B cell (primary cell): ENCODE data around the gene NGEF. TPM values are rescaled to one million over a fixed set of nuclear protein-coding genes. Genes with fewer than 3 reads are reported as not detected.

Source experiments
- ATAC-seq: fragments of 200-7000 bp; cut with Tn5 transposase; one replicate; pipeline ENCODE4 v1.10.0; 2021; ENCODE audit warnings: low read depth, mild to moderate bottlenecking, moderate number of reproducible peaks, moderate library complexity
- CTCF ChIA-PET: fragments of 350-600 bp; sonication (Branson Sonifier 250); formaldehyde crosslinking; loops from one replicate; lab custom pipeline; 2021; ENCODE audit warnings: antibody characterized with exemption, inconsistent platforms; lab: Charles Lee
- POLR2A ChIA-PET: fragments of 350-600 bp; sonication (Branson Sonifier 250); formaldehyde crosslinking; loops from one replicate; lab custom pipeline; 2021; ENCODE audit warnings: antibody characterized with exemption; lab: Charles Lee
- DNase-seq: peaks from one replicate; pipeline ENCODE4 v3.0.0; 2013
- H2AFZ ChIP-seq: 2 replicates; pipeline ENCODE4 v1.6.1; 2012; ENCODE audit warnings: mild to moderate bottlenecking, low read depth, low read length; ENCODE audit not compliant: insufficient read depth, poor library complexity, severe bottlenecking
- H3K27ac ChIP-seq, 2 donors: 1 replicate in 1 of 2; 2 replicates in 1 of 2; pipeline ENCODE4 v1.5.1; 2012 to 2013; ENCODE audit warnings: low read length in 2 of 2, mild to moderate bottlenecking in 2 of 2, moderate library complexity in 1 of 2
- H3K27me3 ChIP-seq, 4 experiments: fragments of 200-600 bp in 1 of 4; sonication (generic) in 1 of 4; replicated peaks in 1 of 4; 1 replicate in 2 of 4; 2 replicates in 2 of 4; pipeline versions ENCODE4 v1.6.1 to v1.7.0; 2013 to 2016; ENCODE audit warnings: low read length in 3 of 4, mild to moderate bottlenecking in 2 of 4, mixed read lengths in 1 of 4, moderate library complexity in 1 of 4; ENCODE audit not compliant: insufficient read depth in 4 of 4, control insufficient read depth in 3 of 4; ENCODE audit errors: control extremely low read depth in 1 of 4
- H3K36me3 ChIP-seq, 2 experiments: replicated peaks in 1 of 2; 1 replicate in 1 of 2; 2 replicates in 1 of 2; pipeline versions ENCODE4 v1.6.1 to v1.7.1; 2013; ENCODE audit warnings: low read length in 1 of 2; ENCODE audit not compliant: insufficient read depth in 2 of 2, control insufficient read depth in 1 of 2; ENCODE audit errors: control extremely low read depth in 1 of 2, extremely low read depth in 1 of 2
- H3K4me1 ChIP-seq, 2 donors: fragments of 200-600 bp in 1 of 2; sonication (generic) in 1 of 2; 1 replicate in 1 of 2; 2 replicates in 1 of 2; pipeline versions ENCODE4 v1.5.1 to v1.6.1; 2013 to 2017; ENCODE audit warnings: low read length in 2 of 2; ENCODE audit not compliant: control insufficient read depth in 2 of 2, insufficient read depth in 2 of 2
- H3K4me2 ChIP-seq: replicated peaks from 2 replicates; pipeline ENCODE3; 2012; ENCODE audit warnings: mild to moderate bottlenecking, low read depth, low read length; ENCODE audit not compliant: poor library complexity, severe bottlenecking
- H3K4me3 ChIP-seq, 5 experiments: fragments of 200-600 bp in 1 of 5; sonication (generic) in 1 of 5; 1 replicate in 3 of 5; 2 replicates in 2 of 5; pipeline versions ENCODE4 v1.5.1 to v1.7.0; 2011 to 2016; ENCODE audit warnings: low read length in 4 of 5, mild to moderate bottlenecking in 4 of 5, low read depth in 2 of 5, control low read depth in 1 of 5, moderate library complexity in 1 of 5; ENCODE audit not compliant: insufficient read depth in 1 of 5; ENCODE audit errors: control extremely low read depth in 1 of 5, extremely low read depth in 1 of 5
- H3K79me2 ChIP-seq: fragments of 200-600 bp; sonication (generic); one replicate; pipeline ENCODE4 v1.6.0; 2016; ENCODE audit warnings: low read length; ENCODE audit not compliant: control insufficient read depth, insufficient read depth
- H3K9ac ChIP-seq: fragments of 200-600 bp; sonication (generic); 2 replicates; pipeline ENCODE4 v1.6.1; 2017; ENCODE audit warnings: mild to moderate bottlenecking, low read length, moderate library complexity
- H3K9me3 ChIP-seq, 3 donors: one replicate each; pipeline versions ENCODE4 v1.6.1 to v1.7.1; 2013; ENCODE audit warnings: low read length in 2 of 3; ENCODE audit not compliant: control insufficient read depth in 2 of 3, insufficient read depth in 1 of 3; ENCODE audit errors: control extremely low read depth in 1 of 3
- H4K20me1 ChIP-seq: 2 replicates; pipeline ENCODE4 v1.6.0; 2012; ENCODE audit warnings: mild to moderate bottlenecking, low read length; ENCODE audit not compliant: insufficient read depth, control insufficient read depth, poor library complexity, severe bottlenecking
- H3K27ac Mint-ChIP-seq: one replicate; pipeline ENCODE4 v1.8.0; 2021; ENCODE audit warnings: mixed read lengths
- H3K27me3 Mint-ChIP-seq: one replicate; pipeline ENCODE4 v1.8.0; 2021; ENCODE audit warnings: mixed read lengths
- H3K4me1 Mint-ChIP-seq: one replicate; pipeline ENCODE4 v1.8.0; 2021; ENCODE audit warnings: mixed read lengths
- H3K4me3 Mint-ChIP-seq: one replicate; pipeline ENCODE4 v1.8.0; 2021; ENCODE audit warnings: mixed read lengths
- H3K9me3 Mint-ChIP-seq: one replicate; pipeline ENCODE4 v1.8.0; 2022; ENCODE audit warnings: mixed read lengths; ENCODE audit not compliant: insufficient read depth
- EZH2 ChIP-seq: IDR thresholded peaks from 2 replicates; pipeline ENCODE4 v1.6.1; 2012; ENCODE audit warnings: borderline replicate concordance, low read depth, mild to moderate bottlenecking, moderate library complexity, low read length; ENCODE audit not compliant: insufficient read depth, poor library complexity, severe bottlenecking
- WGBS: methylation state at CpG from one replicate; pipeline ENCODE4 v1.1.5; 2013; ENCODE audit warnings: missing lambda C conversion rate; ENCODE audit not compliant: insufficient coverage; 5-methylcytosine and 5-hydroxymethylcytosine counted together
- intact Hi-C: fragments of 100-400 bp; cut with micrococcal nuclease; formaldehyde crosslinking; loops from one replicate; pipeline ENCODE4 v1.10.0; 2022
- polyA plus RNA-seq: library from polyadenylated mRNA; depleted of rRNA; stranded (reverse); fragments of >200 nt; gene quantifications from 2 replicates; pipeline ENCODE4 v1.2.3, GENCODE V29; 2012
- total RNA-seq, 2 donors: library from RNA; stranded (reverse); fragments of 120-200 nt in 1 of 2; gene quantifications; 1 replicate in 1 of 2; 2 replicates in 1 of 2; pipeline versions ENCODE4 v1.2.3 to v1.2.4, GENCODE V29; 2013 to 2022
- TF ChIP-seq, protein P1 (sequence below): fragments of 200-600 bp; IDR thresholded peaks from one replicate; pipeline ENCODE4 v1.8.0; 2022; ENCODE audit warnings: antibody characterized with exemption, mild to moderate bottlenecking

The NGEF gene
- total and polyA plus RNA-seq, 2 donors (not counting 1 experiment from before 2014, with no cell fraction given) = not detected

DNA sequence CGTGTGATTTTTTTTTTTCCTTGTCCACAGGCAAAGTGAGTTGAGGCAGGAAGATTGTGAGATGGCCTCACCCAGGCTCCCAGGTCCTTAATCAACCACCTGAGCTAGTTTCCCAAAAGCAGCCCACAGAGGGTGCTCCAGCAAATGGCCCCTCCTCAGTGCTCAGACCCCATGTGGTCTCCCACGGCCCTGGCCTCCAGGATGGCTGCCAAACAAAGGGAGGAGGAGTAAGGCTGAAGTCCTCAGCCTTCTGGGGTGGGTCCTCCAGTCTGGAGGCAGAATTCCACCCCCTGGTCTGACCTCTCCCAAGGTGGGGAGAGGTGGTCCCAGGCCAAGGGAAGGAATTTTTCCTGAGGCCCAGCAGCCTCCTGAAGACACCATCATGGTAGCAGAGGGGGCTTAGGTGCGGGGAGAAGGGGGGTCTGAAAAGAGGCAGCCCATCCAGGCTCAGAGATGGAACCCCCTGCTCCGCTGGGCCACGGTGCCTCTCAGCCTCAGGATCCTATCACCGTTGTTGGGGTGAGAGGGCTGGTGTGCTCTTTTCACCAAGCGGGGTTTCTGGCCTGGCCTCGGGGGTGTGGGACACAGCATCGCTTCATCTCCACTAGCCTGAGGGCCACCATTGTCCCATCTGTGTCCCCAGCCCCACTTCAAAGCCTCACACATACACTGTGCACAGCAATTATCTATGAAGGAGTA lies 2.3 kb downstream of the NGEF start:
- ChIA-PET POLR2A (no interaction called here), CTCF (interaction anchor here (0.6 to 1.5 kb wide), 2 partner anchors 9 to 18 kb away, joined by 3 to 5 read pairs; no protein-coding TSS in a partner anchor)
- no peaks in the 10 kb centered on the region for H4K20me1 ChIP-seq
- no peak overlapping the region for H2AFZ ChIP-seq
- DNase-seq (no peak), ATAC-seq (no peak)
- H3K9ac ChIP-seq = no peak overlapping the region
- no peak overlapping the region for H3K27ac Mint-ChIP-seq
- H3K4me1 ChIP-seq = peaks cover 7 to 11% of the 10 kb centered on the region in 2 donors
- no peak overlapping the region for H3K4me3 ChIP-seq
- H3K27me3 ChIP-seq = no peaks in the 10 kb centered on the region
- H3K9me3 ChIP-seq = no peaks in the 10 kb centered on the region
- H3K4me1 Mint-ChIP-seq = peaks cover 10% of the 10 kb centered on the region
- no peak overlapping the region for H3K4me3 Mint-ChIP-seq
- intact Hi-C loops = no loop called here
- peaks cover 10% of the 10 kb centered on the region for H3K27me3 Mint-ChIP-seq
- H3K4me2 ChIP-seq = no peak overlapping the region
- no peaks in the 10 kb centered on the region for H3K79me2 ChIP-seq
- H3K36me3 ChIP-seq = no peaks in the 10 kb centered on the region
- no peak overlapping the region for H3K27ac ChIP-seq
- H3K9me3 Mint-ChIP-seq = no peaks in the 10 kb centered on the region
- WGBS = 100% methylated on average over 5 of the region's 9 CpGs
- TF ChIP-seq, protein P1, sequence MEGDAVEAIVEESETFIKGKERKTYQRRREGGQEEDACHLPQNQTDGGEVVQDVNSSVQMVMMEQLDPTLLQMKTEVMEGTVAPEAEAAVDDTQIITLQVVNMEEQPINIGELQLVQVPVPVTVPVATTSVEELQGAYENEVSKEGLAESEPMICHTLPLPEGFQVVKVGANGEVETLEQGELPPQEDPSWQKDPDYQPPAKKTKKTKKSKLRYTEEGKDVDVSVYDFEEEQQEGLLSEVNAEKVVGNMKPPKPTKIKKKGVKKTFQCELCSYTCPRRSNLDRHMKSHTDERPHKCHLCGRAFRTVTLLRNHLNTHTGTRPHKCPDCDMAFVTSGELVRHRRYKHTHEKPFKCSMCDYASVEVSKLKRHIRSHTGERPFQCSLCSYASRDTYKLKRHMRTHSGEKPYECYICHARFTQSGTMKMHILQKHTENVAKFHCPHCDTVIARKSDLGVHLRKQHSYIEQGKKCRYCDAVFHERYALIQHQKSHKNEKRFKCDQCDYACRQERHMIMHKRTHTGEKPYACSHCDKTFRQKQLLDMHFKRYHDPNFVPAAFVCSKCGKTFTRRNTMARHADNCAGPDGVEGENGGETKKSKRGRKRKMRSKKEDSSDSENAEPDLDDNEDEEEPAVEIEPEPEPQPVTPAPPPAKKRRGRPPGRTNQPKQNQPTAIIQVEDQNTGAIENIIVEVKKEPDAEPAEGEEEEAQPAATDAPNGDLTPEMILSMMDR = no peak
- no peak for TF ChIP-seq EZH2

DNA sequence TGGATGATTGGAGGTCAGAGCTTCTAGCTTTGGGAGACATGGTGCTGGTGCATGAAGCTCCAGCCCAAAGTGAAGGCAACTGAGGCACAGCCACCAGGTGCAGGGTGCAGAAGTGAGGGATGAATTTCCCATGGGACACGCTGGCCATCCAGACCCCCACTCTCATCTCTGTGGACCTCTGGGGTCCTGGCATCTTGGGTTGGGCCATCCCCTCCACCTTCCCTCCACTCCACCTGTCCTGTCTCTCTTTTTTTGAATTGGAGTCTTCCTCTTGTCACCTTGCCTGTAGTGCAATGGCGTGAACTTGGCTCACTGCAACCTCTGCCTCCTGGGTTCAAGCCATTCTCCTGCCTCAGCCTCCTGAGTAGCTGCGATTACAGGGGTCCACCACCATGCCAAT lies 3.4 kb downstream of the NGEF start:
- CTCF ChIA-PET = no interaction called here

More for the DNA sequence above, 3.4 kb downstream of the NGEF start:
- Histone ChIP-seq H3K27me3 (no peaks in the 10 kb centered on the region), H4K20me1 (no peaks in the 10 kb centered on the region), H3K9me3 (no peaks in the 10 kb centered on the region), H3K27ac (no peak overlapping the region), H3K9ac (no peak overlapping the region), H3K4me3 (no peak overlapping the region), H2AFZ (no peak overlapping the region), H3K79me2 (no peaks in the 10 kb centered on the region), H3K4me1 (peaks cover 7 to 11% of the 10 kb centered on the region in 2 donors), H3K4me2 (no peak overlapping the region), H3K36me3 (no peaks in the 10 kb centered on the region)
- 100% methylated on average over 2 of the region's 3 CpGs for WGBS
- DNase-seq (no peak), ATAC-seq (no peak)
- Mint-ChIP-seq H3K4me3 (no peak overlapping the region), H3K27me3 (peaks cover 10% of the 10 kb centered on the region), H3K4me1 (peaks cover 10% of the 10 kb centered on the region), H3K9me3 (no peaks in the 10 kb centered on the region), H3K27ac (no peak overlapping the region)
- intact Hi-C loops = no loop called here
- TF ChIP-seq, protein P1 = no peak
- no peak for TF ChIP-seq EZH2
- POLR2A ChIA-PET = no interaction called here
